WTC11 (cell line): ENCODE data around the gene AKAP13. TPM values are rescaled to one million over a fixed set of nuclear protein-coding genes. Genes with fewer than 3 reads are reported as not detected.
A peak's percentile ranks its signal among the peaks of the same experiment; 100 is the strongest.

Experiments used
- ATAC-seq: fragments of 200-7000 bp; cut with Tn5 transposase; 2 replicates; pipeline ENCODE4 v1.10.0; 2021; ENCODE audit warnings: mild to moderate bottlenecking, moderate library complexity
- CTCF ChIA-PET: fragments of 300-600 bp; sonication (Branson Sonifier 250); formaldehyde crosslinking; loops from one replicate; lab custom pipeline; 2021; ENCODE audit warnings: antibody characterized with exemption; lab: Charles Lee
- POLR2A ChIA-PET: fragments of 350-600 bp; sonication (Branson Sonifier 250); formaldehyde crosslinking; loops from one replicate; lab custom pipeline; 2021; ENCODE audit warnings: antibody characterized with exemption; lab: Charles Lee
- DNase-seq: peaks from one replicate; pipeline ENCODE4 v3.0.0; 2021; ENCODE audit warnings: low spot score
- H3K27ac Mint-ChIP-seq: 2 replicates; pipeline ENCODE4 v1.8.0; 2021; ENCODE audit warnings: mixed read lengths
- H3K27me3 Mint-ChIP-seq: 2 replicates; pipeline ENCODE4 v1.8.0; 2021; ENCODE audit warnings: low read depth, mild to moderate bottlenecking, moderate library complexity, mixed read lengths
- H3K36me3 Mint-ChIP-seq: 2 replicates; pipeline ENCODE4 v1.8.0; 2021; ENCODE audit warnings: mixed read lengths
- H3K4me1 Mint-ChIP-seq: 2 replicates; pipeline ENCODE4 v1.8.0; 2022; ENCODE audit warnings: mixed read lengths
- H3K4me3 Mint-ChIP-seq: 2 replicates; pipeline ENCODE4 v1.8.0; 2021; ENCODE audit warnings: mild to moderate bottlenecking, moderate library complexity, mixed read lengths
- H3K9me3 Mint-ChIP-seq: 2 replicates; pipeline ENCODE4 v1.8.0; 2021; ENCODE audit warnings: mixed read lengths
- ATF3 ChIP-seq: sonication (generic); formaldehyde crosslinking; conservative IDR thresholded peaks from 2 replicates; pipeline ENCODE4 v1.8.1; 2022; ENCODE audit warnings: mild to moderate bottlenecking, missing genetic modification reagents
- CREB1 ChIP-seq: sonication (generic); formaldehyde crosslinking; IDR thresholded peaks from 2 replicates; pipeline ENCODE4 v1.8.0; 2023; ENCODE audit warnings: mild to moderate bottlenecking, missing genetic modification reagents
- EMX1 ChIP-seq: fragments of 250-450 bp; sonication (Bioruptor Pico); IDR thresholded peaks from 2 replicates; pipeline ENCODE4 v1.8.0; 2021; ENCODE audit warnings: mild to moderate bottlenecking
- ERG ChIP-seq: fragments of 250-450 bp; sonication (Bioruptor Pico); IDR thresholded peaks from 2 replicates; pipeline ENCODE4 v1.8.0; 2021; ENCODE audit warnings: mild to moderate bottlenecking
- ESRRA ChIP-seq: sonication (generic); formaldehyde crosslinking; IDR thresholded peaks from 2 replicates; pipeline ENCODE4 v1.8.1; 2022; ENCODE audit warnings: mild to moderate bottlenecking, missing genetic modification reagents, borderline replicate concordance
- ETV6 ChIP-seq: sonication (generic); formaldehyde crosslinking; IDR thresholded peaks from 2 replicates; pipeline ENCODE4 v1.8.1; 2022; ENCODE audit warnings: mild to moderate bottlenecking, missing genetic modification reagents
- GTF2I ChIP-seq: fragments of 250-450 bp; sonication (Bioruptor Pico); conservative IDR thresholded peaks from 2 replicates; pipeline ENCODE4 v1.4.0; 2021; ENCODE audit warnings: mild to moderate bottlenecking
- JAZF1 ChIP-seq: fragments of 250-450 bp; sonication (Bioruptor Pico); IDR thresholded peaks from 2 replicates; pipeline ENCODE4 v1.9.0; 2021; ENCODE audit warnings: moderate library complexity, mild to moderate bottlenecking, inconsistent platforms
- NFATC4 ChIP-seq: fragments of 250-450 bp; sonication (Bioruptor Pico); IDR thresholded peaks from 2 replicates; pipeline ENCODE4 v1.9.0; 2021; ENCODE audit warnings: mild to moderate bottlenecking
- NFYB ChIP-seq: sonication (generic); formaldehyde crosslinking; conservative IDR thresholded peaks from 2 replicates; pipeline ENCODE4 v1.8.0; 2022; ENCODE audit warnings: low read depth, missing genetic modification reagents
- NR2C2 ChIP-seq: sonication (generic); formaldehyde crosslinking; IDR thresholded peaks from 2 replicates; pipeline ENCODE4 v1.8.0; 2022; ENCODE audit warnings: mild to moderate bottlenecking, missing genetic modification reagents
- RORB ChIP-seq: fragments of 250-450 bp; sonication (Bioruptor Pico); IDR thresholded peaks from 2 replicates; pipeline ENCODE4 v1.9.0; 2021; ENCODE audit warnings: mild to moderate bottlenecking
- ZBTB21 ChIP-seq: sonication (generic); formaldehyde crosslinking; IDR thresholded peaks from 2 replicates; pipeline ENCODE4 v1.8.1; 2023; ENCODE audit warnings: mild to moderate bottlenecking, missing genetic modification reagents, borderline replicate concordance
- ZNF396 ChIP-seq: fragments of 250-450 bp; sonication (Bioruptor Pico); IDR thresholded peaks from 2 replicates; pipeline ENCODE4 v1.8.0; 2021; ENCODE audit warnings: mild to moderate bottlenecking, moderate library complexity, borderline replicate concordance
- ZNF423 ChIP-seq: fragments of 250-450 bp; sonication (Bioruptor Pico); IDR thresholded peaks from 2 replicates; pipeline ENCODE4 v2.1.2; 2022; ENCODE audit warnings: mild to moderate bottlenecking, moderate library complexity
- total RNA-seq: library from RNA; stranded (reverse); gene quantifications from 3 replicates; pipeline ENCODE4 v1.2.3, GENCODE V29; 2021
- TF ChIP-seq, protein P1 (sequence below): sonication (generic); formaldehyde crosslinking; IDR thresholded peaks from 2 replicates; pipeline ENCODE4 v1.8.1; 2022; ENCODE audit warnings: low read depth, mild to moderate bottlenecking, moderate library complexity, missing genetic modification reagents, borderline replicate concordance
- TF ChIP-seq, protein P2 (sequence below): fragments of 250-450 bp; sonication (Bioruptor Pico); IDR thresholded peaks from 2 replicates; pipeline ENCODE4 v1.9.0; 2021; ENCODE audit warnings: mild to moderate bottlenecking, borderline replicate concordance
- TF ChIP-seq, protein P3 (sequence below): sonication (generic); formaldehyde crosslinking; IDR thresholded peaks from 2 replicates; pipeline ENCODE4 v1.8.1; 2022; ENCODE audit warnings: mild to moderate bottlenecking, missing genetic modification reagents, moderate library complexity, borderline replicate concordance

Gene AKAP13
- total RNA-seq, 1 experiment from 2014 or later = 50.3 TPM

GRCh38 chr15:85489773-85490493 lies 109.5 kb downstream of the AKAP13 start (continued):
- TF ChIP-seq, protein P1, sequence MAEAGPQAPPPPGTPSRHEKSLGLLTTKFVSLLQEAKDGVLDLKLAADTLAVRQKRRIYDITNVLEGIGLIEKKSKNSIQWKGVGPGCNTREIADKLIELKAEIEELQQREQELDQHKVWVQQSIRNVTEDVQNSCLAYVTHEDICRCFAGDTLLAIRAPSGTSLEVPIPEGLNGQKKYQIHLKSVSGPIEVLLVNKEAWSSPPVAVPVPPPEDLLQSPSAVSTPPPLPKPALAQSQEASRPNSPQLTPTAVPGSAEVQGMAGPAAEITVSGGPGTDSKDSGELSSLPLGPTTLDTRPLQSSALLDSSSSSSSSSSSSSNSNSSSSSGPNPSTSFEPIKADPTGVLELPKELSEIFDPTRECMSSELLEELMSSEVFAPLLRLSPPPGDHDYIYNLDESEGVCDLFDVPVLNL (CRISPR knock-in tag) = no peak

DNA sequence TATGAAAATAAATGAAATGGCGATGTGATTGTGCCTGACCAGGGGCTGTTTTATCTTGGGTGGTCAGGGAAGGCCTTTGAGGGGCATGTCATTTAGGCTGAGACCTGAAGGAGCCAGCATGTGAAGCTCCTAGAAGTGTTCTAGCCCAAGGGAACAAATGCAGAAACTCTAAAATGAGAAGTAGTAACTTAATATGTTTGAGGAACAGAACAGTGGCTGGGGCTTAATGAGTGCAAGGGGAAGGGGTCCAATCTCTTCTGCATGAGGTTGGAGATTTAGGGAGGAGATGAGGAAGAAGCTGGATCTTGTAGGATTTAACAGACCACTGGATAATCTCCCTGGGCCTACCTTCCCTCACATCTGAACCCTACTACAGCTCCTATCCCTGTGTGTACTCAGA lies 110.5 kb downstream of the AKAP13 start:
- ChIA-PET CTCF (interaction anchor here (1.5 kb wide), 2 partner anchors 10 to 12 kb away, joined by 3 read pairs; no protein-coding TSS in a partner anchor), POLR2A (interaction anchor here (0.6 kb wide), 1 partner anchor 127 kb away, joined by 3 read pairs; no protein-coding TSS in a partner anchor)
- Mint-ChIP-seq H3K4me3 (no peak overlapping the region), H3K27ac (no peak overlapping the region), H3K36me3 (no peaks in the 10 kb centered on the region), H3K27me3 (no peaks in the 10 kb centered on the region), H3K9me3 (no peaks in the 10 kb centered on the region), H3K4me1 (peaks cover 35% of the 10 kb centered on the region)
- TF ChIP-seq ATF3 = no peak
- TF ChIP-seq GTF2I (CRISPR knock-in tag) = no peak
- no peak for TF ChIP-seq ETV6 (CRISPR knock-in tag)
- TF ChIP-seq NFATC4 = no peak
- TF ChIP-seq CREB1 = no peak
- no peak for TF ChIP-seq ESRRA
- ATAC-seq = no peak
- DNase-seq = no peak

DNA sequence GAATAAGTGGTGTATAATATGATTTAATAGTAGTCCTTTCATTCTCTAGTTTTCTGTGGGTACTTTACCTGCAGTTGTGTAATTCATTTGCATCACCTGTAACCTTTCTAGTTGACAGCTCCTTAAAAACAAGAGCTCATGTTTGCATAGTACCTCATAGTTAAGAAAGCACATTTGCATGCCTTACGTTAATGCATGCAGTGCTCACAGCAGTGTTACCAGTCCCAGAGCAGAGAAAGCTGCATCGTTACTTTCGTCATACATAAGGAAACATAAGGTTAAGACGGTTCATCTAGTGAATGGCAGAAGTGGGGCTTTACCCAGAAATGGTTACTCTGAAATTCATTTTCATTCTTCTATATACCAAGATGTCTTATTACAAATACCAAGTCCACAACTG lies 111.3 kb downstream of the AKAP13 start:
- Mint-ChIP-seq H3K9me3 (no peaks in the 10 kb centered on the region), H3K4me3 (no peak overlapping the region), H3K27me3 (no peaks in the 10 kb centered on the region), H3K36me3 (no peaks in the 10 kb centered on the region), H3K27ac (no peak overlapping the region), H3K4me1 (peaks cover 41% of the 10 kb centered on the region)
- ChIA-PET CTCF (interaction anchor here (1.0 kb wide), 1 partner anchor 9 kb away, joined by 3 read pairs; no protein-coding TSS in a partner anchor), POLR2A (interaction anchor here (0.6 kb wide), 1 partner anchor 1267 kb away, joined by 9 read pairs; no protein-coding TSS in a partner anchor)
- no peak for DNase-seq
- TF ChIP-seq NFATC4 = no peak
- no peak for TF ChIP-seq NFYB (CRISPR knock-in tag)
- TF ChIP-seq ZNF423 (CRISPR knock-in tag) = no peak
- TF ChIP-seq EMX1 (CRISPR knock-in tag) = no peak
- no peak for TF ChIP-seq ESRRA
- TF ChIP-seq RORB (CRISPR knock-in tag) = no peak
- no peak for TF ChIP-seq ZNF396
- TF ChIP-seq, protein P2, sequence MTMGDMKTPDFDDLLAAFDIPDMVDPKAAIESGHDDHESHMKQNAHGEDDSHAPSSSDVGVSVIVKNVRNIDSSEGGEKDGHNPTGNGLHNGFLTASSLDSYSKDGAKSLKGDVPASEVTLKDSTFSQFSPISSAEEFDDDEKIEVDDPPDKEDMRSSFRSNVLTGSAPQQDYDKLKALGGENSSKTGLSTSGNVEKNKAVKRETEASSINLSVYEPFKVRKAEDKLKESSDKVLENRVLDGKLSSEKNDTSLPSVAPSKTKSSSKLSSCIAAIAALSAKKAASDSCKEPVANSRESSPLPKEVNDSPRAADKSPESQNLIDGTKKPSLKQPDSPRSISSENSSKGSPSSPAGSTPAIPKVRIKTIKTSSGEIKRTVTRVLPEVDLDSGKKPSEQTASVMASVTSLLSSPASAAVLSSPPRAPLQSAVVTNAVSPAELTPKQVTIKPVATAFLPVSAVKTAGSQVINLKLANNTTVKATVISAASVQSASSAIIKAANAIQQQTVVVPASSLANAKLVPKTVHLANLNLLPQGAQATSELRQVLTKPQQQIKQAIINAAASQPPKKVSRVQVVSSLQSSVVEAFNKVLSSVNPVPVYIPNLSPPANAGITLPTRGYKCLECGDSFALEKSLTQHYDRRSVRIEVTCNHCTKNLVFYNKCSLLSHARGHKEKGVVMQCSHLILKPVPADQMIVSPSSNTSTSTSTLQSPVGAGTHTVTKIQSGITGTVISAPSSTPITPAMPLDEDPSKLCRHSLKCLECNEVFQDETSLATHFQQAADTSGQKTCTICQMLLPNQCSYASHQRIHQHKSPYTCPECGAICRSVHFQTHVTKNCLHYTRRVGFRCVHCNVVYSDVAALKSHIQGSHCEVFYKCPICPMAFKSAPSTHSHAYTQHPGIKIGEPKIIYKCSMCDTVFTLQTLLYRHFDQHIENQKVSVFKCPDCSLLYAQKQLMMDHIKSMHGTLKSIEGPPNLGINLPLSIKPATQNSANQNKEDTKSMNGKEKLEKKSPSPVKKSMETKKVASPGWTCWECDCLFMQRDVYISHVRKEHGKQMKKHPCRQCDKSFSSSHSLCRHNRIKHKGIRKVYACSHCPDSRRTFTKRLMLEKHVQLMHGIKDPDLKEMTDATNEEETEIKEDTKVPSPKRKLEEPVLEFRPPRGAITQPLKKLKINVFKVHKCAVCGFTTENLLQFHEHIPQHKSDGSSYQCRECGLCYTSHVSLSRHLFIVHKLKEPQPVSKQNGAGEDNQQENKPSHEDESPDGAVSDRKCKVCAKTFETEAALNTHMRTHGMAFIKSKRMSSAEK = no peak
- TF ChIP-seq ERG (CRISPR knock-in tag) = no peak
- peak; percentile 31; the same call in 1 of the 2 replicates for ATAC-seq

- CTCF ChIA-PET = no interaction called here
- POLR2A ChIA-PET = no interaction called here
- DNase-seq (no peak), ATAC-seq (no peak)
- H3K27ac Mint-ChIP-seq = no peak overlapping the region
- no peak overlapping the region for H3K4me3 Mint-ChIP-seq
- no peaks in the 10 kb centered on the region for H3K36me3 Mint-ChIP-seq
- peaks cover 47% of the 10 kb centered on the region for H3K4me1 Mint-ChIP-seq
- no peaks in the 10 kb centered on the region for H3K9me3 Mint-ChIP-seq
- H3K27me3 Mint-ChIP-seq = no peaks in the 10 kb centered on the region
- TF ChIP-seq JAZF1 (no peak), NR2C2 (CRISPR knock-in tag) (no peak), ZNF396 (no peak), ZBTB21 (CRISPR knock-in tag) (no peak)
- TF ChIP-seq, protein P1 (CRISPR knock-in tag) = no peak
- TF ChIP-seq, protein P3, sequence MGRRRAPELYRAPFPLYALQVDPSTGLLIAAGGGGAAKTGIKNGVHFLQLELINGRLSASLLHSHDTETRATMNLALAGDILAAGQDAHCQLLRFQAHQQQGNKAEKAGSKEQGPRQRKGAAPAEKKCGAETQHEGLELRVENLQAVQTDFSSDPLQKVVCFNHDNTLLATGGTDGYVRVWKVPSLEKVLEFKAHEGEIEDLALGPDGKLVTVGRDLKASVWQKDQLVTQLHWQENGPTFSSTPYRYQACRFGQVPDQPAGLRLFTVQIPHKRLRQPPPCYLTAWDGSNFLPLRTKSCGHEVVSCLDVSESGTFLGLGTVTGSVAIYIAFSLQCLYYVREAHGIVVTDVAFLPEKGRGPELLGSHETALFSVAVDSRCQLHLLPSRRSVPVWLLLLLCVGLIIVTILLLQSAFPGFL (CRISPR knock-in tag) = no peak
Observed at GRCh38 chr15:85492406-85492805, 112.0 kb downstream of the AKAP13 start.
